ENCODE data around the gene SEC16A.
A peak's percentile ranks its signal among the peaks of the same experiment; 100 is the strongest.

The SEC16A gene

DNA sequence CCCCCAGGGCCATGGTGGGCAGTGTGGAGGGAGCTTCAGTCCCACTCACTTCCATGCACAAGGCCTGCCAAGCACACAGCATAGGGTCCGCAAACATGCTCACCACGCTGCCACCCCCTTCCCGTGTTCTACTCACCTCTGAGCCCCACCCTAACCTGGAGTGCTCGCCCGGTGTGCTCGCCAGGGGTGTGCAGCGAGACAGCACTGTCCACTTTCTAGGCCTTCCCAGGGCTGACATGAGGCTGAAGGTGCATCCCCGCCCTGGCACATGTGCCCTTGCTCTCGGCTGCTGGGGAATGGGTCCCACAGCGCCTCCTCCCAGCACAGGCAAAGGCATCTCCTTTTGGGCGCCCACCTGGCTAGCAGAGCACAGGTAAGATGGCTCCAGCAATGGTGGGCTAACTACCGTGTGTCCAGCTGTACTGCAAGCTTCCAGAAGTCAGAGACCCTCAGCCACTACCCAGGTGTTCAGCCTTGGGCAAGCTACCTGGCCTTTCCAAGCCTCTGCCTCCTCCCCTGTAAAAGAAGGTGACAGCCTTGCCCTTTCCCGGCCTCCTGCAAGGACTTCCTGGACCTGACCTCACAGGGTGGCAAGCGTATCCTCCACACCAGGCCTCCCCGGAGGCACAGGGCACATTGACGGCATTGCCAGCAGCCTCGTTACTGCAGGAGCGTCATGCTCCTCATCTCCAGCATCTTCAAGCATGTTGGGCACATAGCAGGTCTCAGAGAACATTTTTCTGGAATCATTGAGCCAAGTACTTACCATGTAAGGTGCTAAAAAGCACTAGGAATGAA is 4.2 kb upstream of the SEC16A start:
- DNase-seq = no peak

DNA sequence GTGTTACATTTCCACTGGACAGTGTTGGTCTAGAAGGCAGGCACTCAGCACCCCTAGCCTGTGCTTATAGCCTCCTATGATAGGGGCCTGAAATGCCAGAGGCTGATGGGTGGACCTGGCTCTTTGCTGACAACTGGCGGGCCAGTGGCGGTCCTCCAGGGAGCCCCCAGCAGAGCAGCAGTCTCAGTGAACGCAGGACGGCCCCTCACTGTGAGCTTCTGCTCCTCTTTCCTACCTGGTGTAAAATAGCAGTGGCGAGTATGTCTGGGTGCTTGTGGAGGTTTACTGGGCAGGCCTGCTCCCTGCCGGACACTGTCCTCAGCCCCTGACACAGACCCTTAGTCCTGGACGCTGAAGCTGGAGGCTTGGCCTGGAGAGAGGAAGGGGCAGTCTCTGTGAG is 3.3 kb upstream of the SEC16A start:
- DNase-seq = no peak

DNA sequence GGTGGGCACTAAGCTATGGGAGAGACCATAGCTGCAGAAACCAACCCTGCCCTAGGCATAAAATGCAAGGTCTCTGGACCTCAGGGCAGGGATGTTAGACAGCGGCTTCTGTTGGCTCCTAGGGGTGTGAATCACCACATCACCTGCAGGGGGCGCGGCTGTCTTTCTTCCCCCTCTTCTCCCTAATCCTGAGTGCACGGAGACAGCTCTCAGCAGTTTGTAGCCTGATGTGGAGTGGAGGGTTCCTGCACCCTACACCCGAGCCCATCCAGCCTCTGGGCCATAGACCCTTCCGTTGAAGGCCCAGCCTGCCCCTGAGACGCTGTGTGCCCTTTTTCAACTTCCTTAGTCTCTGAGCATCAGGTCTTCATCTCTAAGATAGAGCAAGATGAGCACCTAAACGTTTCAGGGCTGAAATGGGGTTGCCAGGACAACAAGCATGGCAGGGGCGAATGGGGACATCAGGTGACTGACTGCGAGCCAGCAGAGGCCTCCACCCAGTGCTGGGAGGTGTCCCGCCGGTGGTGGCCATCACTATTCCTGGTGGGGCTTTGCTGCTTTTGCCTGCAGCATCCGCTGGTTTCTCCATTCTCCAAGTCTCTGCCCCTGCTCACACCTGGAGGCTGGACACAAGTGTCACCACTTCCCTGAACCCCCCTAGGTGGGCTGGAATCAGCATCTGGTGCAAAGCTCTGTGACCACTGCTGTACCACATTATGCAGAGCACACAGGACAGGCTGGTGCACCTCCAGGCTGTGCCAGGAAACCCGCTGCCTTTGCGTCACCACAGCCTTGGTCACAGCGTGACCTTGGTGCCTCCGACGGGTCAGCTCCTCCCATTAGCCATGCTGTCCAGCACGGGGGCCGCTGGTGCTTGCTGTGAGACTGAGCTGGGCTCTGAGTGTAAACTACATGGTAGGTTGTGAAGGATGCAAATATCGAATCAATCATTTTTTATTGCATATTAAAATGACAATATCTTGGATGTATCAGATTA is 2.5 kb upstream of the SEC16A start:
- DNase-seq = peak; percentile 69

DNA sequence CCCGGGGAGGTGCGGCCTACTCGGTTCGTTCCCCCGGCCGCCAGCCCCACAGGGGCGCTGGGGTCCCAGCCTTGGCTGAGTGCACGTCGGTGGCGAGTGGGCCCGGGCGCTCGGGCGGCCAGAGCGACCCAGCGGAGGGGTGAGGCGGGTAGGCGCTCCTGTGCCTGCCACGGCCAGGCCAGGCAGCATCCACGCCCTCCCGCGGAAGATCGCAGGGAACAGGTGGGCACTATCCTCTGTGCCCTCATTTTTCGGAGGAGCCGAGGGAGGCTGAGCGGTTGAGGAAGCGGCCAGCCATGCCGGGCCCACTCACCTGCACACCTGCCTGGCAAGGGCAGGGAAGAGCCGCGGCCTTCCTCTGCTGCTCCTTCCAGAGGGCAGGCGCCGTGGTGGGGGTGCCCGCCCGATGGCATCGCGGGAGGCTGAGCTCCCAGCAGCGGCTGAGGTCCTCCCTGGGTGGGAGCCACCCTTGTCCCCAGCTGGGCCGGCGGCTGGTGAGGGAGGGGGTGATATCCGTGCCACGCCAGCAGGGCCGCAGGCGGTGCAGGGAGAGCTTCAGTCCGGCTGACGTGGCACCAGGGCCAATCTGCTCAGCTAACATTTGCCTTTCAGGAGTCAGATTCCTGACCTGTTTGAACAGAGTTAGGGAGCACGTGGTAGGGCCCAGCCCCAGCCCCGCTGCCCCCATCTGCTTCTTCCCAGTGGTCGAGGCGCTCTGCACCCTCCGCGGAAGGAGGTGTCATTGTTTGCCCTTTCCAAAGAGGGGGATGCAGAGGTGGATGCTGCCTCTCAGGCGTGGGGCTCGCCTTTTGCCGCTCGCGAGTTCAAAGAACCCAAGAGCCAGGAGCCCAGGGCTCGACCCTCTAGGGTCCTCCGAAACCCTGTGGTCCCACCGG is 1.6 kb upstream of the SEC16A start:
- DNase-seq = peak; percentile 54

DNA sequence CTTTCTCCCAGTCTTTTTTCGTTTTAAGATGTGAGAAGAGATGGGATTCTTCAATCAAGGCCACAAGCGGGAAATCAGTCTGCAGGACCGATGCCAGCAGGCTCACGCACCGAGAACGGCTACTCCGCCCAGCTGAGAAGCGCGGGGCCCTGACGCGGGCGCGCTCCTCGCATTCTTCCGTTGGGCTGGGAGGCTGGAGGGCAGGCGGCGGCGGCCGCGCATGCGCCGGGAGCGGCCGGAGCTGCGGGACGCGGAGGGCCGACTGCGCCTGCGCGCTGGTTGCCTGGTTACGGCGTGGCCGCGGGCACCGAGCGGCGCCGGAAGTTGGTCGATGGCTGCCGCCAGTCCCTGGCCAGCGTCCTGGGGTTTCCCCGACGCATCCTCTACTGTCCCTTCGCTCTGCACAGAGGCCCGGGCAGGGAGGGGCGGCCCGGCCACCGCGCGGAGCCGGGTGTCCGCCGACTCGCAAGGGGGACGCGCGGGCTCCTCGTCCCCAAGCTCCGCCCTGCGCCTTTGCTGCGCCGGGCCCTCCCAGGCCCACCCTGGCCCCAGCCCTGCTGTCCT is 831 bp upstream of the SEC16A start:
- peak; percentile 94 for DNase-seq

DNA sequence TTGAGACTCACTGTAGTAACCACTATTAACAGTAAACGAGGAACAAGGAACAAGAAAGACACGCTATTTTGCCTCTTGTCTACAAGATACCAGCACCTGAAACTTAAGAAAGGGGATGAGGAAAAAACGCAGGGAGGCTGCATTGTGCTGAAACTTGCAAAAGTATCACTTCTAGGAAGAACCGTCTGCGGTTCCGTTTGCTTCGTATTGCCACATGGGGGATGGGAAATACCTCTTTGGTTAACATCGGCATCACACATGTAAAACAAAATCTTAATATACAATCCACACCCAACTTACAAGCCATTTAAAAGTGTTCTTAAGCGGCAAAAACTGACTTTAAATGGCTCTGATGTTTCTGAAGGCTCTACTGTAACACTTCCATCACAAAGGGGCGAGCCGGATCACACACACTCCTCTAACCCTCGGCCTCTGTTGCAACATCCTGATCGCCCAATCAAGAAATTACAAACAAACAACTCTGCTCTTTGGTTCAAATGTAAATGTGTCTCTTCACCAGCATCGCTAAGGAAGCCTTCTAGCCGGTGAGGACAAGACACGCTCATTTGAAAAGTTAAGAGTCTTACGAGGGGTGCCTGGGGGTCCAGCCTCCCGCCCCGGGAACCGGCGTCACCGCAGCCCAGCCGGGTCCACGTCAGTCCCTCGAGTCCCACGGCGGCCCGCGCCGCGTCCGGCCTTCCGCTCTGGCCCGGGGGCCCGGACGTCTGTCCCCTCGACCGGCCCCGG is 621 bp downstream of the SEC16A start:
- no peak for DNase-seq

DNA sequence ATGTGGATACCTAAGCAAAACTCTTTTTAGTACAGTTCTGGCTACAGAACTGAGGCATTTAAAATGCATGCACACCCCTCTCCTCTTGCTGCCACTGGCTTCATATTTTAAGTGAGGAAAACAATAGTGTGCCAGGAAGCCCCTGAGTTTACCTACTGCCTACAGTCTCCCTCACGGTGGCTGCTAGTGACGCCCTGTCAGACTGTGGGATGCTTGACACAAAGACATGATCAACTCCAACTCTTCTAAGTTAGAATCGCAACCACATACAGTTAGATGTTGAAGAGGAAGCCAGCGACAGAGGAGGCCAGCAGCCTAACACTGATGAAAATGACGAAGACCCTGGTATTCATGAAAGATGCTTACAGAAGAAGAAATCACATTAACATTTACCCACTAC is 1.3 kb downstream of the SEC16A start:
- no peak for DNase-seq

DNA sequence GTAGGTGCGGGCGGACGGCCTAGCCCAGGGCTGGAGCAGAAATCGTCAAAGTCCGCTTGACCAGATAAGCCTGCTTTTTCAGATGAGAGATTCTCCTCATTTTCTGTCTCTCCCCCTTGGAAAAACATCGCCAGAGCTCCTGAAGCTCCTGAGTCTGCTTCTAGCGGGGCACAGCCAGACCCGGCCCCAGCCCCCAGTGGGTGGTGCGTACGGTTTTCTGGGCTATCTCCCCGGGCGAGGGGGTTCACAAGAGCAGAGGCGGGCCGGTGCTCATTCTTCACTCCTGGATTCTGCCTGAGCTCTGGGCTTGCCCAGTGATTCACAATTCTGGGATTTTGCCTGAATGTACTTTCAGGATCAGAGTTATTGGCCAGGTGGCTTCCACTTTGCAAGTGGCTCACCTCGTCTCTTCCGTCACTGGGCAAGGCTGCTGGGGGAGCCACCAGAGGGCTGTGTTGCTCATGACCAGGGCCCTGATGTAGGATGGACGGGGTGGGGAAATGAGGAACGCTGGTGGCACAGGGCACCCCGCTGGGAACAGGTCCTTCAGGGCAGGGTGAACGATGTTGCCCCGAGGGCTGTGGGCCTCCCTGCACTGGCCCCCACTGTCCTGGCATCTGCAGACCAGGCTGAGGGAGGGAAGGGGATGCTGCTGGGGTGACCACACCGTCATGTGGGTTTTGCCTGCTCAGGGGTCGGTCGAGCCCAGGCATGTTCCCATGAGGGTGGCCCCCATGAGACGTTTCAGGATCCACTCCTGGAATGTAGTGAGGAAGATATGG is 6.3 kb downstream of the SEC16A start:
- no peak for DNase-seq

DNA sequence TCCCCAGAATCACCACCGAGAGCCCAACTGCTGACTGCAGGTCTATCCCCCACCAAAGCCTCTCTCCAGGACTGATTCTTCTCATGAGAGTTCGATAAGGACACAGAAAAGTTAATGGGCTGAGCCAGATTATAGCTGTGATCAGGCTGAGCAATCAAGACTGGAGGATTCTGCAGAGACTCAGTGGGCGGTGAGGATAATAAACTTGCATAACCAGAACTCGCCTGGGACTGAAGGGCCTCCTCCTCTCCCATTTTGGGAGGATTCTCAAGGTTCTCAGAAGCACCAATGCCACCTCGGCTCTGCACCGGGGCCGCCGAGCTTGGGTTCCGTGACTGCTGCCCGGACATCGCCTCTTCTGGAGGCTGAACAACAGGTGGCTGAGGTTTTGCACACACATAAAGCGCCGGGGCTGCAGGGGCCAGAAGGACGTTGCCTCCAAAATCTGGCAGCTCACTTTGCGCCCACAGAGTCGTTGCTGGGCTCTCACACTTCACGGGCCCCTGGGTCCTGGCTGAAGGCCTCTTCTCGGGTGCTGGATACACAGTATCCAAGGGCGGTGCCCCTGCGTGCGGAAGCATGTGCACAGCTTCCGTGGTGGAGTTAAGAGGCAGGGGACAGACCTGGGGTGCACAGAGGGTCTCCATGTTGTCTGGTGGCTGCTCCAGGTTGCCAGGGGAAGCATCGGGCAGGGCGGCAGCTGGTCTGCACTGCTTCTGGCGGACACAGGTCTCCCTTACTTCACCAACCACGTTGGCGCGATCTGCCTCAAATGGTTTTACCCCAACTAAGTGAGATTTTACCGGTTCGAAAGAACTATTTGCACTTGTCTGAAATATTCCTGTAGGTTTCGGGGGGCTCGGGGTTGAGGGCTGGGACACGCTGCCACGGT is 7.6 kb downstream of the SEC16A start:
- no peak for DNase-seq

DNA sequence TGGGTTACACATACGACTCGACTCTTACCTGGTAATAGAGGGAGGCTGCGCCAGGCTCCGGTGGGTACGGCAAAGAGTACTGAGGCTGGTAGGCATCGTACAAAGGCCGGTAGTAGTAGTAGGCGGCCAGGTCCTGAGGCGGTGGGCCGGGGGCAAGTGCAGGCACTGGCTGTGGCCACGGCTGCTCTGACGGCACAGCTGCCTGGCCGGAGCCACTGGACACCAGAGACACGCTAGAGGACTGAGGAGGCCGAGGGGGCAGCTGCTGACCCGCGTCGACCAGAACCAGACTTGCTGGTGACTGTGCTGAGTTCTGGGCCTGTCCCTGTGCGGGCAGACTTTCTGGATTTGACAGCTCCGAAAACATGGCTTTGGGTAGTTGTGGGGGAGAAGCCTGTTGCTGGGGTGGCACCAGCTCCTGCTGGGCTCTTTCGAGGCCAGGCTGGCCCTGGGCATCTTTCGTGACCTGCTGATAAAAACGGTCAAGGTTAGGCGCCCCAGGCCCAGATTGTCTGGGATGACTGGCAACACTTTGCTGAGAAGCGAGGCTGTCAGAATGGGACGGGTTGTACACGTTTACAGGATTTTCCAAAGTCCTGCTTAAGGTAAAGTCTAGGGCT is 8.7 kb downstream of the SEC16A start:
- DNase-seq = no peak

DNA sequence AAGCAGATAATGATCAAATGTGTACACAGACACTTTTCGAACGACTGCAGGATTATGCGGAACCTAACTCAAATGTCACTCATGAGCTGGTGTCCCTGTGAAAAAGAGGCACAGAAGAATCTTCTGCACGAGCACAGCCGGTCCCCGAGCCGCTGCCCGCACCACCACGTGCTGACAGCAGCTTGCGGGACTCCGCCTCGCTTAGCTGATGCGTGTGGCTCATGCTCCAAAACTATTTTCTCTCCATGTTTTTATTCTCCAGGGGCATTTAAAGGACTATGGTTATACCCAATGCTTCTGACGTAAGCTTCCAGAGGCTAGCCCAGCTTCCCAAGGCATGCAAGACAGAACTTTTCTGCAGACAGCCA is 9.5 kb downstream of the SEC16A start:
- no peak for DNase-seq

DNA sequence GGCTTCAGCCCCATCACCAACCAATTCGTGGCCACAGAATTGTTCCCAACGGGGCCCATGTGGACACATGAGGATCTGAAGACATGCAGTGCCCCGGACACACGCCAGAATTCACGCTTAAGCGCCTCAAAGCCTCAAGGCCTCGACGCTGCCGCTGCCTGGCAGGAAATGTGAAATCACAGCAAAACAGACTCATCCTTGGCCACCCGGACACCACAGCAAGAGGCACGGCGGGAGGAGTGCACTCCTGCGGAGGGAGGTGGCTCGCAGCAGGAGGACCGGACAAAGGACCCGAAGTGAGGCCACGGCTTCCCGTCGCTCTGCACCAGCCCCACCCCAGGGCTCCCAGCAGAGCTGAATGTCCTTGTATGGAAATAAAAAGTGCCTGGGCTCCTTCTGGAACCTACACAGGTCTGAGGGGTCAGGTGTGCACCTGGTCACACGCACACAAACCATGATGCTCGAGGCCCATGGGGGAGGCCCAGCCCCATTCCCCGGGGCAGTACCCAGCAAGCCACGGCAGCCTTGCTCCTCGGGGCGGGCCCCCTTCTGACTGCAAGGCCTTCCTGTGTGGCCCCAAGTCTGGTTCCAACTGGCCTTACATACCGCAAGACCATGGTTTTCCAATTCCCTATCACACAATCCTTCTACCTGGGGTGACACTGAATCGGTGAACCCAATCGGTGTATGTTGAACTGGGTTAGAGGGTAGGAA is 10.0 kb downstream of the SEC16A start:
- DNase-seq = no peak

DNA sequence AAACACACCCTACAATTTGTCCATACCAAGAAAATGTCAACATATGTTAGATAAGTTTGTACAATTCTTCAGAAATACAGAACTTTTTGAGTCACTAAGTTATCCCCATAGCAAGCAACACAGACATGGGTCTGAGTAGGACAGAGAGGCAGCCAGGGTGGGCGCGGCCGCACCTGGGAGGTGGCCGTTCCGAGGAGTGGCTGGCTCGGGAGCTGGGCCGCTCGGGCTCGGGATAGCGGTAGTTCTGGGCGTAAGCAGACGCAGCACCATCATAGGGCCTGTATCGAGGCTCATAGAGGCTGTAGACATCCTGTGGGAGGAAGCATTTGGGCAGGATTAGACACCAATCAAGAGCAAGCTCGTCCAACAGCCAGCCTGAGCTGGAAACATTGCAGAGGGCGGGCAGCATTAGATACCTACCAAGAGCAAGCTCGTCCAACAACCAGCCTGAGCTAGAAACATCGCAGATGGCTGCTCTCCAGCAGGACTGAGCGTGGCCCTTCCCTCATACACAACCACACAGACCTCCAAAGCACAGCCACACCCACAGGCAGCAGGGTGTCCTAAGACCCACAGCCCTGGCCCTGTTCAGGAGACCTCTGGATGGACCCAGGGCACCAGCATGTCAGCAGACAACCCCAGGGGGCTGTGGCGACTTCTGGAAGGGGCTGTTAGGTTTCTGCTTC is 10.9 kb downstream of the SEC16A start:
- no peak for DNase-seq

DNA sequence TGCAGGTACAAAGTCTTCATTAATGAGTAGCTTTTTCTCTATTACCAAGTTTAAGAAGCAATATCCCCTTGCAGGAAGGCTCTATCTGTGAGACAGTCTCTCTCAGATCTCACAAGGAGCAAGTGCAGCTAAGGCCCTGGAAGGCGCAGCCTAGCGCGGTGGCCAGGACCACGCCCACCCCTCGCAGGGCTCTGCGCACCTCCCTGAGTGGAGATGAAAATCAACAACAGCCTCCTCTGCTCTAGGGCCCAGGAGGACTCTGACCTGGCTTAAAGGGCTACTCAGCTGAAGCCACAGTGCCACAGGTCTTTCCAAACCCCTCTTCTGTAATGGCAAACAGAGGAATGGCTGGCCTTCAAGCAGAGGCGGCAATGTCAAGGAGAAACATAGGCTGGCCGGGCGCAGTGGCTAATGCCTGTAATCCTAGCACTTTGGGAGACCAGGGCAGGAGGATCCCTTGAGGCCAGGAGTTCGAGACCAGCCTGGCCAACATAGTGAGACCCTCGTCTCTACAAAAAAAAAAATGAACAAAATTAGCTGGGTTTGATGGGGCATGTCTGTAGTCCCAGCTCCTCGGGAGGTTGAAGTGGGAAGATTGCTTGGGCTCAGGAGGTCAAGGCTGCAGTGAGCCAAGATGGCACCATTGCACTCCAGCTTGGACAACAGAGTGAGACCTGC is 11.9 kb downstream of the SEC16A start:
- no peak for DNase-seq

DNA sequence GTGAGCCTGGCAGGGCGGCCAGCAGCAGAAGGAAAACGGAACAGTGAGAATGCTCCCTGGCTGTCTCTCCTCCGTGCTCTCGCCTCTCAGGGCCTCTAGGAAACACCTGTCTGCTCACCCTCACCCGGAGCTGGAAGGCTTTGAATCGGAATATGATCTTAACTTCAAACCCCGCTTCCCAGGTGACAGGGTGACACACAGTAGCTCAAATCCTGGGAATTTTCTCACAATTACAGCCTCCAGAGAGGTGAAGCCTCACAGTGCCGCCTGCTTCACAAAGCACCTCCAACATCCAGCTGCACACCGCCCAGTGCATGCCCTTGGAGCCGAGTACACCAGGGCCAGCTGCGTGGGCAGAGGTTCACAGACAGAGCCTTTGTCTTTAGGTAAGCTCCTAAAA is 12.5 kb downstream of the SEC16A start:
- DNase-seq = no peak

DNA sequence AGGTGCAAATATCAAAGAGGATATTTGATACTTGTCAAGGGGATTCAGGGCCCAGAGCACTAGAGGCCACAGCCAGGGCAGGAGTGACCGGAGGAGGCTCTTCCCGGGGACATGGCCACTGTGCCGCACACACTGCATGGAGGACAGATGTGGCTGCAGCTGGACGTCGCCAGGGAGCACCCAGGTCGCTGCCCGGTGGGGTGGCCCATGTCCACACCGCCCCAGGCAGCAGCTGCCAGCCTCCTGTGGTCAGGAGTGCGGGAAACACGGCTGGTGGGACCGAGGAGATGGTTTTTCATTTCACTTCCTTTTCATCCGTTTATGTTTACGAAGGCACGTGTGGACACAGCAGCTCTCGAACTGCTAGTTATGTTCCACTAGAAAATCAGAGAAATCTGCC is 15.1 kb downstream of the SEC16A start:
- no peak for DNase-seq

DNA sequence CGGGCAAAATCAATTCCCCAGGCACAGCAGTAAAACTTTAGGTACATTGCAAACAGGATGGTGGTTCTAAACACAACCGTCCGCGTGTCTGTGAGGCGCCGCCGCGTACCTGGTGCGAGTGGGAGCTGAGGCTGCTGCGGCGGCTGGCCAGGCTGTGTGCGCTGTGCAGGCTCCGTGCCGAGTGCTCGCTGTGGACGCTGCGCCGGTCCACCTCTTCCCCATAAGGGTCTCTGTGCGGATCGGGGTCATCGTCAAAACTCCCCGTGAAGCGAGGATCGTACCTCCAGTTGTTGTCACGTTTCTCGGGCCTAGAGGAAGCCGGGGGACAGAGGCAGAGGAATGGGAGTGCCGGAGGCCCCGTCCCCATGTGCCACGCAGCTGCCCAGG is 16.7 kb downstream of the SEC16A start:
- DNase-seq = no peak

Data from NCI-H2171 (cell line).